Osteocyte (in vitro differentiated cells): Measurements from ENCODE around the gene HK2. TPM values are rescaled to one million over a fixed set of nuclear protein-coding genes. Genes with fewer than 3 reads are reported as not detected.

Experiments
- DNase-seq: peaks from one replicate; pipeline ENCODE4 v3.0.0; 2021; ENCODE audit warnings: mixed read lengths; ENCODE audit not compliant: unreplicated experiment; ENCODE audit errors: extremely low spot score
- H3K27ac Mint-ChIP-seq: one replicate; pipeline ENCODE4 v1.8.0; 2021; ENCODE audit warnings: mild to moderate bottlenecking, mixed read lengths; ENCODE audit not compliant: unreplicated experiment
- H3K27me3 Mint-ChIP-seq: one replicate; pipeline ENCODE4 v1.8.0; 2021; ENCODE audit warnings: mixed read lengths; ENCODE audit not compliant: unreplicated experiment
- H3K36me3 Mint-ChIP-seq: one replicate; pipeline ENCODE4 v1.8.0; 2021; ENCODE audit warnings: mixed read lengths; ENCODE audit not compliant: unreplicated experiment
- H3K4me1 Mint-ChIP-seq: one replicate; pipeline ENCODE4 v1.8.0; 2021; ENCODE audit warnings: mixed read lengths; ENCODE audit not compliant: unreplicated experiment
- H3K4me3 Mint-ChIP-seq: one replicate; pipeline ENCODE4 v1.8.0; 2021; ENCODE audit warnings: mild to moderate bottlenecking, moderate library complexity, mixed read lengths; ENCODE audit not compliant: unreplicated experiment
- H3K9me3 Mint-ChIP-seq: one replicate; pipeline ENCODE4 v1.8.0; 2021; ENCODE audit warnings: mixed read lengths; ENCODE audit not compliant: unreplicated experiment
- total RNA-seq: library from RNA; stranded (reverse); gene quantifications from 2 replicates; pipeline ENCODE4 v1.2.1, GENCODE V29; 2021
- TF ChIP-seq, protein P1 (sequence below): fragments of 200-600 bp; sonication (generic); IDR thresholded peaks from 2 replicates; pipeline ENCODE4 v1.5.0; 2021; ENCODE audit warnings: antibody characterized with exemption, mild to moderate bottlenecking, moderate library complexity

The HK2 gene
- total RNA-seq, 1 donor from 2014 or later, result 14.1 TPM

DNA sequence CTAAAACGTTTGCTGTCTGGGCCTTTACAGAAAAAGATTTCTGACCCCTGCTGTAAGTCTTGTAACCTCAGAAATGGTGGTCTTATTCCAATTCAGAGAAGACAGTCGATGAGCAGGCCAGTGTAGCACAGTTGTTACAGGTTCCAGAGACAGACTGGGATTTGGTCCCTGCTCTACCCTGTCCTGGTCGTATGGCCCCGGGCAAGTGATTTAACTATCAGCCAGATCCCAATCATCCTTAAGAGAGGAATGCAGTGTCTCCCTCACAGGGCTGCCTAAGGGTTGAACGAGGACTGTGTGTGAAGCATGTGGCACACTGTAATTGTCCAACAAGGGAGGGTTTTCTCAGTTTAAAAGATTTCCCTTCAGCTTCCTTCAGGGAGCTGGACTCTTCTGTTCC, 47.2 kb downstream of the HK2 start:
- no peaks in the 10 kb centered on the region for H3K9me3 Mint-ChIP-seq
- H3K27me3 Mint-ChIP-seq, result no peaks in the 10 kb centered on the region
- TF ChIP-seq, protein P1, sequence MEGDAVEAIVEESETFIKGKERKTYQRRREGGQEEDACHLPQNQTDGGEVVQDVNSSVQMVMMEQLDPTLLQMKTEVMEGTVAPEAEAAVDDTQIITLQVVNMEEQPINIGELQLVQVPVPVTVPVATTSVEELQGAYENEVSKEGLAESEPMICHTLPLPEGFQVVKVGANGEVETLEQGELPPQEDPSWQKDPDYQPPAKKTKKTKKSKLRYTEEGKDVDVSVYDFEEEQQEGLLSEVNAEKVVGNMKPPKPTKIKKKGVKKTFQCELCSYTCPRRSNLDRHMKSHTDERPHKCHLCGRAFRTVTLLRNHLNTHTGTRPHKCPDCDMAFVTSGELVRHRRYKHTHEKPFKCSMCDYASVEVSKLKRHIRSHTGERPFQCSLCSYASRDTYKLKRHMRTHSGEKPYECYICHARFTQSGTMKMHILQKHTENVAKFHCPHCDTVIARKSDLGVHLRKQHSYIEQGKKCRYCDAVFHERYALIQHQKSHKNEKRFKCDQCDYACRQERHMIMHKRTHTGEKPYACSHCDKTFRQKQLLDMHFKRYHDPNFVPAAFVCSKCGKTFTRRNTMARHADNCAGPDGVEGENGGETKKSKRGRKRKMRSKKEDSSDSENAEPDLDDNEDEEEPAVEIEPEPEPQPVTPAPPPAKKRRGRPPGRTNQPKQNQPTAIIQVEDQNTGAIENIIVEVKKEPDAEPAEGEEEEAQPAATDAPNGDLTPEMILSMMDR, result no peak
- no peak overlapping the region for H3K27ac Mint-ChIP-seq
- H3K4me3 Mint-ChIP-seq, result no peak overlapping the region
- peak; percentile 46 for DNase-seq
- peaks cover 40% of the 10 kb centered on the region for H3K36me3 Mint-ChIP-seq
- peaks cover 2% of the 10 kb centered on the region for H3K4me1 Mint-ChIP-seq

DNA sequence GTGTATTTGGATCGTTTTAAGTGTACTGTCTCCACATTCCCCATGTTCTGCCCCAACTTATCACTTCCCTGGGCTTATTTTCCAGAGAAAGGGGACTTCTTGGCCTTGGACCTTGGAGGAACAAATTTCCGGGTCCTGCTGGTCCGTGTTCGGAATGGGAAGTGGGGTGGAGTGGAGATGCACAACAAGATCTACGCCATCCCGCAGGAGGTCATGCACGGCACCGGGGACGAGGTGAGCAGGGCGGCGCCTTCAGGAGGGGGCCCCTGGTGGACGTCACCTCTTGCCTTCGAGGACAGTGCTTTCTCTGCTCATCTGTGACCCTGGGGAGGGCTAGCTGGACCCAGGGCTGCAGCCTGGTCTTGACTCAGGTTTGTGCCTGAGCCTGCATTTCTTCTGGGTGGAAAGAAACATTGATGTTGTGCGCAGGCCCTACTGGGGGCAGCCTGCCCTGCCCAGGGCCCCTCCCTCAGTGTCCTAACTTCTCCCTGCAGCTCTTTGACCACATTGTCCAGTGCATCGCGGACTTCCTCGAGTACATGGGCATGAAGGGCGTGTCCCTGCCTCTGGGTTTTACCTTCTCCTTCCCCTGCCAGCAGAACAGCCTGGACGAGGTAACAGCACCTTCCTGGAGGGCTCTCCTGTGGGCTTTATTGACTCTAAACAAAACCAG, 47.8 kb downstream of the HK2 start:
- H3K36me3 Mint-ChIP-seq, result peaks cover 46% of the 10 kb centered on the region
- peak; percentile 53 for DNase-seq
- peaks cover 7% of the 10 kb centered on the region for H3K4me1 Mint-ChIP-seq
- H3K27me3 Mint-ChIP-seq, result no peaks in the 10 kb centered on the region
- no peaks in the 10 kb centered on the region for H3K9me3 Mint-ChIP-seq
- no peak overlapping the region for H3K27ac Mint-ChIP-seq
- H3K4me3 Mint-ChIP-seq, result no peak overlapping the region
- TF ChIP-seq, protein P1, result no peak

DNA sequence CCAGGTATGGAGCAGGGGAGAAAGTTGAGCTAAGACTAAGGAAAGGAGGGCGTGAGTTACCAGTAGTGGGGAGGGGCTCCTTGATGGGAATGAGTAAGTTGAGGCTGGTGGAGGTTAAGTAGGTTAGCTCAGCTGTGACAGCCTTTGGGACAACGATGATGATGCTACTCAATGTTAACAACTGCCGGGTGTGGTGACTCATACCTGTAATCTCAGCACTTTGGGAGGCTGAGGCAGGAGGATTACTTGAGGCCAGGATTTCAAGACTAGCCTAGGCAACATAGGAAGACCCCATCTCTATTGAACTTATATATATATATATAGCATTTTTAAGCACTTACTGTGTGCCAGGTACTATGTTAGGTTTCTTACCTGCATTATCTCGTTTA, 48.4 kb downstream of the HK2 start:
- TF ChIP-seq, protein P1, result no peak
- Mint-ChIP-seq H3K9me3 (no peaks in the 10 kb centered on the region), H3K27ac (no peak overlapping the region), H3K36me3 (peaks cover 47% of the 10 kb centered on the region), H3K4me1 (peaks cover 13% of the 10 kb centered on the region), H3K4me3 (no peak overlapping the region), H3K27me3 (no peaks in the 10 kb centered on the region)
- DNase-seq, result peak; percentile 48

DNA sequence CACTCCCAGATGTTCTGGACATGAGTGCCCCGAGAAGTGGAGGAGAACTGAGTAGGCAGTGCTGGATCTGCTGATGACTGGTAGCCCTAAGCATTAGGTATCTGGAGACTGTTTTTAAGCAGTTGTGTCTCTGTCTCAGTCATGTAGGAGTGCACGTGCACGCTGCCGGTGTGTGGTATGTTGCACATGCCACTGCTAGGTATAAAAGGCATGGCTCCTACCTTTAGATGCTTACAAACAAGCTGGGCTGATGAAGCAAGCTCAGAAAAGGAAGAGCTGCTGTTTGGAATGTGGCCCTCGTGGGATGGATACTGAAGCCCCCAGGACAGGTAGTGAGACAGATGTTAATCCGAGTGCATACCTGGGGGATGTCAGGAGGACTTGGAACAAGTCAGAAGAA, 49.1 kb downstream of the HK2 start:
- peaks cover 20% of the 10 kb centered on the region for H3K4me1 Mint-ChIP-seq
- H3K4me3 Mint-ChIP-seq, result no peak overlapping the region
- H3K36me3 Mint-ChIP-seq, result peaks cover 47% of the 10 kb centered on the region
- DNase-seq, result peak; percentile 42
- no peaks in the 10 kb centered on the region for H3K27me3 Mint-ChIP-seq
- TF ChIP-seq, protein P1, result no peak
- H3K9me3 Mint-ChIP-seq, result no peaks in the 10 kb centered on the region
- H3K27ac Mint-ChIP-seq, result no peak overlapping the region

DNA sequence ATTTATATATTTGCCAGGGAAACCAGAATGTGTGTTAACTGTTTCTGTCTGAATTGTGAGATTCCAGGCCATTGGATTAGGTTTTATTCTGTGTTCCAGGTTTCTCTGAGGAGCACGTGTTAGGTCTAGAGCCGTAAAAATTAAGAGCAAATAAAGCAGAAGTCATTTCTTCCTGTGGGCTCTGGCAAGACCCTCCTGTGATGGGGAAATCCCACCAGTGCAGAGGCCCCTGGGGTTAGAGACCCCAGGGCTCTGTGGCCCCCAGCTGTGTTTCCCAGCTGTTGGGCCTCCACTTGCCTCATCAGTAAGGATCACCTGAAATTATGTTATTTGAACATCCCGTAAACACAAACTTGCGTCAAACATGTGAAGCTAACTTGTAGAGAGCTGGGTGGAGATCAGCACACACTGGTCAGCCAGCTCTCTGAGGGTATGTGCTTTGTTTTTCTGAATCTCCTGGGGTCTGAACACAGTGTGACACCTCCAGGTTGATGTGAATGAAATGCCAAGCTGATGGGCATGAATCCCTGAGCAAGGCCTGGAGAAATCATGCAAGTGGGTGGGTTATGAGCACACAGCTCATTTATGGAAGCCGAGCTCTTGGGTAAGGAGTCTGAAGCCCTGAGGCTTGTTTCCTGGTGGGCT, 50.3 kb downstream of the HK2 start:
- peaks cover 29% of the 10 kb centered on the region for H3K4me1 Mint-ChIP-seq
- H3K27ac Mint-ChIP-seq, result no peak overlapping the region
- no peaks in the 10 kb centered on the region for H3K27me3 Mint-ChIP-seq
- H3K9me3 Mint-ChIP-seq, result no peaks in the 10 kb centered on the region
- peak; percentile 15 for DNase-seq
- TF ChIP-seq, protein P1, result no peak
- no peak overlapping the region for H3K4me3 Mint-ChIP-seq
- H3K36me3 Mint-ChIP-seq, result peaks cover 45% of the 10 kb centered on the region
